PC-3 (cell line): ENCODE measurements around the gene MACROH2A1. TPM values are rescaled to one million over a fixed set of nuclear protein-coding genes. Genes with fewer than 3 reads are reported as not detected.

Experiments used
- ATAC-seq: fragments of 200-7000 bp; cut with Tn5 transposase; 2 replicates; pipeline ENCODE4 v1.9.1; 2020; ENCODE audit warnings: mild to moderate bottlenecking, moderate library complexity
- BruUV-seq: library from RNA; stranded (reverse); fragments of 400-500 nt; replicated peaks from 2 replicates; lab custom pipeline; 2021; lab: Mats Ljungman, UMichigan
- CTCF ChIA-PET: fragments of 300-600 bp; sonication (Branson Sonifier 250); formaldehyde crosslinking; loops from one replicate; lab custom pipeline; 2022; ENCODE audit warnings: antibody characterized with exemption; lab: Charles Lee
- POLR2A ChIA-PET: fragments of 300-600 bp; sonication (Branson Sonifier 250); formaldehyde crosslinking; loops from one replicate; lab custom pipeline; 2022; ENCODE audit warnings: antibody characterized with exemption; ENCODE audit not compliant: unreplicated experiment; lab: Charles Lee
- DNase-seq: peaks from one replicate; pipeline ENCODE4 v3.0.0-alpha.2; 2015
- H2AFZ ChIP-seq: fragments of 300-600 bp; sonication (generic); 2 replicates; pipeline ENCODE4 v1.6.0; 2016; ENCODE audit warnings: antibody characterized with exemption, low read length
- H3F3A ChIP-seq: fragments of 300-600 bp; sonication (generic); one replicate; pipeline ENCODE4 v1.6.0; 2017; ENCODE audit warnings: antibody characterized with exemption, low read length, control low read depth, mild to moderate bottlenecking; ENCODE audit not compliant: unreplicated experiment
- H3K27ac ChIP-seq: fragments of 300-600 bp; sonication (generic); 2 replicates; pipeline ENCODE4 v1.5.1; 2016; ENCODE audit warnings: mild to moderate bottlenecking, low read length
- H3K27me3 ChIP-seq: fragments of 300-600 bp; sonication (generic); 2 replicates; pipeline ENCODE4 v1.6.1; 2016; ENCODE audit warnings: low read length, mixed read lengths
- H3K36me3 ChIP-seq: fragments of 300-600 bp; sonication (generic); 2 replicates; pipeline ENCODE4 v1.6.1; 2016; ENCODE audit warnings: low read depth, mixed run types, low read length, mixed read lengths
- H3K4me1 ChIP-seq: fragments of 300-600 bp; sonication (generic); 2 replicates; pipeline ENCODE4 v1.5.1; 2016; ENCODE audit warnings: low read length; ENCODE audit not compliant: insufficient read depth
- H3K4me2 ChIP-seq: fragments of 300-600 bp; sonication (generic); 2 replicates; pipeline ENCODE4 v1.6.0; 2016; ENCODE audit warnings: low read length
- H3K4me3 ChIP-seq: fragments of 300-600 bp; sonication (generic); 2 replicates; pipeline ENCODE4 v1.5.1; 2016; ENCODE audit warnings: mild to moderate bottlenecking, low read length, mixed read lengths
- H3K79me2 ChIP-seq: fragments of 300-600 bp; sonication (generic); 2 replicates; pipeline ENCODE4 v1.6.1; 2017; ENCODE audit warnings: low read length, mixed read lengths
- H3K9ac ChIP-seq: fragments of 300-600 bp; sonication (generic); 2 replicates; pipeline ENCODE4 v1.6.0; 2016; ENCODE audit warnings: mild to moderate bottlenecking, low read length
- H3K9me2 ChIP-seq: fragments of 300-600 bp; sonication (generic); replicated peaks from 2 replicates; pipeline ENCODE4 v1.6.1; 2016; ENCODE audit warnings: mixed run types, low read length, mixed read lengths
- H3K9me3 ChIP-seq: fragments of 300-600 bp; sonication (generic); 2 replicates; pipeline ENCODE4 v1.6.1; 2016; ENCODE audit warnings: low read length, mixed read lengths
- H4K20me1 ChIP-seq: fragments of 300-600 bp; sonication (generic); 2 replicates; pipeline ENCODE4 v1.6.1; 2016; ENCODE audit warnings: low read length, mixed read lengths
- CTCF ChIP-seq: fragments of 300-600 bp; sonication (generic); conservative IDR thresholded peaks from 2 replicates; pipeline ENCODE4 v1.5.1; 2017; ENCODE audit warnings: antibody characterized with exemption, low read depth, mild to moderate bottlenecking, low read length
- EZH2 ChIP-seq: fragments of 300-600 bp; sonication (generic); IDR thresholded peaks from one replicate; pipeline ENCODE4 v1.6.1; 2017; ENCODE audit warnings: antibody characterized with exemption, mild to moderate bottlenecking, low read length; ENCODE audit not compliant: unreplicated experiment
- EZH2phosphoT487 ChIP-seq: fragments of 300-600 bp; sonication (generic); IDR thresholded peaks from 2 replicates; pipeline ENCODE4 v1.6.1; 2018; ENCODE audit warnings: mild to moderate bottlenecking, antibody characterized with exemption, low read length, borderline replicate concordance
- intact Hi-C: fragments of 100-400 bp; cut with micrococcal nuclease; formaldehyde crosslinking; loops from 2 replicates; pipeline ENCODE4 v1.9.0; 2023
- total RNA-seq: library from RNA; depleted of rRNA; stranded (reverse); fragments of >200 nt; gene quantifications from 2 replicates; pipeline ENCODE4 v1.2.3, GENCODE V29; 2014

MACROH2A1 gene
- total RNA-seq, 1 experiment from 2014 or later: 388 TPM

GRCh38 chr5:135328128-135328687 is 70.8 kb downstream of the MACROH2A1 start:
- TF ChIP-seq EZH2 (no peak), EZH2phosphoT487 (no peak), CTCF (no peak)
- POLR2A ChIA-PET: no interaction called here
- H3K27ac ChIP-seq: no peak overlapping the region
- 0 out of 2 replicates have a peak, but pooled peaks cover 3% of the 10 kb centered on the region for H4K20me1 ChIP-seq
- peaks cover 12% of the 10 kb centered on the region; the same call in 1 of the 2 replicates for H3K36me3 ChIP-seq
- peaks cover 22% of the 10 kb centered on the region for H3K4me1 ChIP-seq
- H3K27me3 ChIP-seq: no peaks in the 10 kb centered on the region
- H3K9me3 ChIP-seq: no peaks in the 10 kb centered on the region
- H3K4me3 ChIP-seq: no peak overlapping the region
- H3K4me2 ChIP-seq: no peak overlapping the region
- intact Hi-C loops: no loop called here
- no peak overlapping the region for H3K9ac ChIP-seq
- CTCF ChIA-PET: no interaction called here
- no peak for ATAC-seq
- H3K79me2 ChIP-seq: no peaks in the 10 kb centered on the region
- no peak for DNase-seq
- no peaks in the 10 kb centered on the region for H3K9me2 ChIP-seq
- H2AFZ ChIP-seq: no peak overlapping the region
- H3F3A ChIP-seq: no peaks in the 10 kb centered on the region
- BruUV-seq: no TSS peak

DNA sequence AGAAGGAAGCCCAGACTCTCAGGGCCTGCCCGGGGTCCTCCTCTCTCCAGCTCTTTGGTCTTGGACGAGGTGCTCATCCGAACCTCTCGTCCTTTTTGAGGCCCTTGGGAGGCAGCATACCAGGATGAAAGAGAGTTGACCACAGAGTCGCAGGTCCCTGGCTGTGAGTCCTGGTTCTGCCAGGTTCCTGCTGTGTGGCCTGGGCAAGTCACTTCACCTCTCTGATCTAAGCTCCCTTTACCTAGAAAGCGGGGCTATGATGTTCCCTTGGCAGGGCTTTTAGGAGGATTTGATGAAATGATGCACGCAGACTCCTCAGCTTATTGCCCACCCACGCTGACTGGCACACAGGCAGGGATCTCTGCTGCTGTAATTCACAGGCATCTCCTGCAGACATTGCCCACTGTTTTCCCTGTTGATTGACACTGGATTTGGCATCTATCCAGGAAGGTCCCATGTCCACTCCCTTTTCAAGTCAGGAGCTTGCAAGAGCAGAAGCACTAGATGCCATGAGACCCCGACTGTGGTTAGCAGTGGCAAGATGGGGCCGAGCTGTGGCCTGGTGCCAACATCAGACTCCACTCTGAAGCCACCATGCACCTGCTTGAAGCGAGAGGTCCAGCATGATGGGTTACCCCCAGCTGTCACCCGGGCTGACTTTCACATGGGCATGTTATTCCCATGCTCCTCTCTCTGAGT is 71.5 kb downstream of the MACROH2A1 start:
- H3K9me2 ChIP-seq: no peaks in the 10 kb centered on the region
- no peaks in the 10 kb centered on the region for H4K20me1 ChIP-seq
- no peaks in the 10 kb centered on the region for H3K27me3 ChIP-seq
- ATAC-seq (no peak), DNase-seq (no peak)
- no peak overlapping the region for H3K4me3 ChIP-seq
- ChIA-PET POLR2A (no interaction called here), CTCF (no interaction called here)
- no peaks in the 10 kb centered on the region for H3K9me3 ChIP-seq
- no peak overlapping the region for H3K9ac ChIP-seq
- no peak overlapping the region for H3K27ac ChIP-seq
- no peak overlapping the region for H2AFZ ChIP-seq
- TF ChIP-seq EZH2phosphoT487 (no peak), CTCF (no peak), EZH2 (no peak)
- no peaks in the 10 kb centered on the region for H3K79me2 ChIP-seq
- H3F3A ChIP-seq: no peaks in the 10 kb centered on the region
- H3K36me3 ChIP-seq: peaks cover 12% of the 10 kb centered on the region; the same call in 1 of the 2 replicates
- intact Hi-C loops: no loop called here
- H3K4me2 ChIP-seq: no peak overlapping the region
- no TSS peak for BruUV-seq
- peaks cover 22% of the 10 kb centered on the region for H3K4me1 ChIP-seq
